ENCODE results near the gene ADAMTS8.

DNA sequence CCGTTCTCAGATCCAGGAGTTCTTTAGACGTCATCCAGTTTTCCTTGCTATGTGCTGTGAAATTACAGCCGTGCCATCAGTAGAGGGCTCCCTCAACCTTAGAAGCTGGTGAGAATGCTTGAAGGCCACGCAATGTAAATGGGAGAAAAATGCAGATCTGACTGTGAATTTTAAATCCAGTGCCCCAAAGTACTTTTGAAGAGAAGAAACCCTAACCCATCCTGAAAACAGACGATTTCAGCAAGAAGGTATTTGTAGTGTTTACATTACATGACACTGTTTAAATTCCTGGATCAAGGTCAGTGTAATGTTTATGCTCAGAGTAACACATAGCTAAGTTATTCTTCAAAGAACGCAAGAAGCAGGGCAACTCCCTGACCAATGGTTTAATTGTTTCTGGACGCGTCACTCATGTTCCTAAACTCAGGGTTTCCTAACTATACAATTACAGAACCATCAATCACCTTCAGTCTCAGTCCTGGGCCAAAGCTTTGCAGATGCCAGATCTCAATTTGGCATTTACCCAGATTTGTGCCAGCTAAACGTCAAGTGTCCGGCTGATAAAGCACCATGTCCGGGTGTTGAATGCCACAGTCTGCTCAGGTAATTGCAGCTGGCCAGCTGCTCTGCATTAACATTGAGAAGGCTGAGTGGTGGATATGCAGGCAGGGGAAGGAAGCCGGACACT, 38.2 kb downstream of the ADAMTS8 start:
- no peak for TF ChIP-seq POLR2AphosphoS5 (IDR thresholded peaks at IDR 0.05; ENCODE audit: borderline replicate concordance, low read depth, low read length)
- TF ChIP-seq EZH2 (IDR thresholded peaks at IDR 0.05), result no peak
